ENCODE results near the gene LATS1. TPM values are rescaled to one million over a fixed set of nuclear protein-coding genes. Genes with fewer than 3 reads are reported as not detected.

The LATS1 gene
- polyA plus RNA-seq, 3 donors: 5.2 to 10.3 (median 10.1) TPM

DNA sequence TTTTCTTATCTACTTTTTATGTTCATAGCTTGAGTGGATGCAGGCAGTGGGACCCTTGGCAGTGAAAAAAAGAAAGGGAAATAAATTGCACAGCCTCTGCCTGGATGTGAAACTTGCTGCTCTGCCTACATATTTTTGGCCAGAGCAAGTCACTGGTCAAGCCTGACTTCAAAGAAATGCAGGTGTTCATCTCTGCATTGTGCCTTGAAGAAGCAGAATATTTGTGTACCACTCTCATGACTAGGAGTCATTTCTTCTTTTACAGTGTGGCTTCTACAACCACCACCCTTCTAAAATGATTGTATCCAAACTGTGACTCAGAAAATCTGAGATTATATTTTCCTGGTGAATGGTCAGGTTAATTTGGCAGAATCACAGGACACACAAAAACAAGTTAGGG lies 66.8 kb downstream of the LATS1 start:
- no peaks in the 10 kb centered on the region for H3K9me3 Mint-ChIP-seq
- Histone ChIP-seq H3K27ac (ENCODE audit: low read depth in 1 of 2, low read length in 2 of 2) (no peak overlapping the region), H3K9ac (ENCODE audit: insufficient read depth, low read length, poor library complexity, severe bottlenecking) (no peak overlapping the region), H3K4me2 (replicated peaks; ENCODE audit: extremely low read depth, low read length, poor library complexity, severe bottlenecking) (no peak overlapping the region), H3K9me3 (replicated peaks in 1 of 2; ENCODE audit: control insufficient read depth in 1 of 2, insufficient read depth in 1 of 2, low read length in 2 of 2) (no peaks in the 10 kb centered on the region), H3K4me3 (replicated peaks in 1 of 3; ENCODE audit: low read depth in 2 of 3, low read length in 3 of 3) (no peak overlapping the region), H2AFZ (ENCODE audit: insufficient read depth, low read depth, low read length, poor library complexity, severe bottlenecking) (no peak overlapping the region), H3K27me3 (ENCODE audit: control insufficient read depth in 2 of 2, insufficient read depth in 2 of 2, low read length in 2 of 2) (no peaks in the 10 kb centered on the region), H3K79me2 (ENCODE audit: insufficient read depth, low read length) (peaks cover 26% of the 10 kb centered on the region), H3K36me3 (replicated peaks in 1 of 2; ENCODE audit: control insufficient read depth in 1 of 2, insufficient read depth in 2 of 2, low read length in 2 of 2) (no peaks in the 10 kb centered on the region), H3K4me1 (ENCODE audit: control insufficient read depth in 1 of 2, insufficient read depth in 2 of 2, low read length in 2 of 2) (peaks cover 15 to 22% of the 10 kb centered on the region in 2 donors), H4K20me1 (ENCODE audit: insufficient read depth, low read length) (no peaks in the 10 kb centered on the region)
- no peak overlapping the region for H3K4me3 Mint-ChIP-seq
- peaks cover 0 to 4% of the 10 kb centered on the region in 2 donors for H3K36me3 Mint-ChIP-seq
- peaks cover 22% of the 10 kb centered on the region for H3K4me1 Mint-ChIP-seq
- intact Hi-C loops (cut with micrococcal nuclease): no loop called here
- H3K27me3 Mint-ChIP-seq (ENCODE audit: low read depth in 3 of 3): peaks cover 0 to 2% (median 0%) of the 10 kb centered on the region in 3 donors
- H3K27ac Mint-ChIP-seq: no peak overlapping the region
- TF ChIP-seq, protein P1, sequence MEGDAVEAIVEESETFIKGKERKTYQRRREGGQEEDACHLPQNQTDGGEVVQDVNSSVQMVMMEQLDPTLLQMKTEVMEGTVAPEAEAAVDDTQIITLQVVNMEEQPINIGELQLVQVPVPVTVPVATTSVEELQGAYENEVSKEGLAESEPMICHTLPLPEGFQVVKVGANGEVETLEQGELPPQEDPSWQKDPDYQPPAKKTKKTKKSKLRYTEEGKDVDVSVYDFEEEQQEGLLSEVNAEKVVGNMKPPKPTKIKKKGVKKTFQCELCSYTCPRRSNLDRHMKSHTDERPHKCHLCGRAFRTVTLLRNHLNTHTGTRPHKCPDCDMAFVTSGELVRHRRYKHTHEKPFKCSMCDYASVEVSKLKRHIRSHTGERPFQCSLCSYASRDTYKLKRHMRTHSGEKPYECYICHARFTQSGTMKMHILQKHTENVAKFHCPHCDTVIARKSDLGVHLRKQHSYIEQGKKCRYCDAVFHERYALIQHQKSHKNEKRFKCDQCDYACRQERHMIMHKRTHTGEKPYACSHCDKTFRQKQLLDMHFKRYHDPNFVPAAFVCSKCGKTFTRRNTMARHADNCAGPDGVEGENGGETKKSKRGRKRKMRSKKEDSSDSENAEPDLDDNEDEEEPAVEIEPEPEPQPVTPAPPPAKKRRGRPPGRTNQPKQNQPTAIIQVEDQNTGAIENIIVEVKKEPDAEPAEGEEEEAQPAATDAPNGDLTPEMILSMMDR (IDR thresholded peaks at IDR 0.05): no peak
- no peak for DNase-seq

DNA sequence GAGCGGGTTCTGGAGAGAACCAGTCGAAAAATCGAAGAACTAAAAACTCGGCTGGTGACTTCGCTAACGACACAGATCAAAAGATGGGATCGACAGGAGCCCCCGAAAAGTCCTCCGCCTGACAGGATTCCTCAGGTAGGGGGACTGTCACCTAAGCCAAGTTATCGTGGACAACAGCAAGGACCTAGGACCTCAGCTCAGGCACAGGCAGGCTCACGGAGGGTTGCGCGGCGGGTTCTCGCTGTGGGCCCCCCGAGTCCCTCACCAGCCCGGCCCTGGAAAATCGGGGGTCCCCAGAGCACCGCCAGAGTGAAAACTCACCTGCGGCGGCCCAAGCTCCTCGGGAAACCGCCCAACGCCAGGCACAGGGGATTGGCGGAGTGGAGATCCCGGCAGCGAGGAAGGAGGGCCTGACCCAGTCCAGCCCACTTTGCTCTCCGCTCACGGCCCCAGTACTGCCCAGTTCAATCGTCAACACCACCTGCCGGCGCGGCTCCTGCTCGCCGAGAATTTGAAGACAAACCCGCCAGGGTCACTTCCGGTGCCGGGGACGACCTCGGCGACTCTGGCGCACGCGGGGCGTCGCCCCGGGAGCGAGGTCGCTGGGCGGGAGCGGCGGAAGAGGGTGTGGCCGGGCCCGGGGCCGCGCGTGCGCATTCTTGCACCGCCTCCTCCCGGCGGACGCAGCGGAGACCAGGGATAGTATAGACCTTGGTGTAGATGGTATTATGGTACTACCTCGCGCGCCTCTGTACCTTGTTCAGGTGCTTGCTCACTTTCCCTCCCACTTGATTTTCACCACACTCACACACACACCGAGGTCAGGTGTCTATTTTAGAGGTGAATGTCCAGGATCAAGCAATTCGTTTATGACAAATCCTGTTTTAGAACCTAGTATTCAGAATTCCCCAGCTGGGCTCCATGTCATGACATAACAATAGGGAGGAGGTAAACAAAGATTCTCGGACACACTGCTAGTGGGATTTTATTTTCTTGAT lies 69.5 kb downstream of the LATS1 start, which contains the start of gene KATNA1:
TSS of gene KATNA1 (minus strand) at position 567 of the 998 bp plus-strand sequence. CDS start 10,167 bp downstream, outside the sequence.
- TF ChIP-seq, protein P1 (IDR thresholded peaks at IDR 0.05): no peak
- Mint-ChIP-seq H3K9me3 (peaks cover 0 to 2% (median 0%) of the 10 kb centered on the region in 7 donors), H3K4me3 (peak within 1 kb of the TSS; percentile 92 to 95), H3K36me3 (no peaks in the 10 kb centered on the region), H3K4me1 (peaks cover 25% of the 10 kb centered on the region), H3K27ac (peak within 1 kb of the TSS; percentile 71 to 92 (median 86)), H3K27me3 (ENCODE audit: low read depth in 3 of 3) (peaks cover 0 to 2% (median 2%) of the 10 kb centered on the region in 3 donors)
- H3K27me3 ChIP-seq (ENCODE audit: control insufficient read depth in 2 of 2, insufficient read depth in 2 of 2, low read length in 2 of 2): no peaks in the 10 kb centered on the region
- intact Hi-C loops (cut with micrococcal nuclease): no loop called here
- H3K36me3 ChIP-seq (replicated peaks in 1 of 2; ENCODE audit: control insufficient read depth in 1 of 2, insufficient read depth in 2 of 2, low read length in 2 of 2): no peaks in the 10 kb centered on the region
- peak; percentile 73 to 79 (median 75) for DNase-seq
- no peaks in the 10 kb centered on the region for H3K9me3 ChIP-seq (replicated peaks in 1 of 2; ENCODE audit: control insufficient read depth in 1 of 2, insufficient read depth in 1 of 2, low read length in 2 of 2)
- H3K9ac ChIP-seq (ENCODE audit: insufficient read depth, low read length, poor library complexity, severe bottlenecking): peak within 1 kb of the TSS; percentile 80
- peak within 1 kb of the TSS; percentile 60 to 98 (median 98) for H3K4me3 ChIP-seq (replicated peaks in 1 of 3; ENCODE audit: low read depth in 2 of 3, low read length in 3 of 3)
- H3K27ac ChIP-seq (ENCODE audit: low read depth in 1 of 2, low read length in 2 of 2): peak within 1 kb of the TSS; percentile 61 to 87
- H3K4me2 ChIP-seq (replicated peaks; ENCODE audit: extremely low read depth, low read length, poor library complexity, severe bottlenecking): peak within 1 kb of the TSS; percentile 95
- peaks cover 52% of the 10 kb centered on the region for H3K79me2 ChIP-seq (ENCODE audit: insufficient read depth, low read length)
- under 1% methylated on average over 58 of the region's 69 CpGs for WGBS (ENCODE audit: insufficient coverage)
- H3K4me1 ChIP-seq (ENCODE audit: control insufficient read depth in 1 of 2, insufficient read depth in 2 of 2, low read length in 2 of 2): peaks cover 15 to 22% of the 10 kb centered on the region in 2 donors
- peak within 1 kb of the TSS; percentile 98 for H2AFZ ChIP-seq (ENCODE audit: insufficient read depth, low read depth, low read length, poor library complexity, severe bottlenecking)
- H4K20me1 ChIP-seq (ENCODE audit: insufficient read depth, low read length): peaks cover 10% of the 10 kb centered on the region

All from CD14-positive monocyte (primary cell).